Omental fat pad (tissue), 4 donors: ENCODE data around the gene DHRS7B. TPM values are rescaled to one million over a fixed set of nuclear protein-coding genes. Genes with fewer than 3 reads are reported as not detected.

Source experiments
- ATAC-seq: fragments of 150-250 bp; one replicate; pipeline ENCODE4 v1.9.1; 2016; ENCODE audit warnings: mild to moderate bottlenecking, moderate library complexity; ENCODE audit not compliant: low FRiP score
- DNase-seq: peaks from one replicate; pipeline ENCODE4 v3.0.0-alpha.2; 2019; ENCODE audit warnings: low spot score
- CTCF ChIP-seq, 3 donors: fragments of 450-650 bp; IDR thresholded peaks; one replicate each; pipeline ENCODE4 v1.5.1; 2016 to 2017; ENCODE audit warnings: antibody characterized with exemption in 3 of 3, mild to moderate bottlenecking in 3 of 3, moderate library complexity in 2 of 3
- total RNA-seq, 4 donors: library from RNA; depleted of rRNA; stranded (reverse); fragments of >200 nt; gene quantifications; one replicate each; pipeline ENCODE4 v1.1.0, GENCODE V29; 2016

The DHRS7B gene
- total RNA-seq, 4 donors from 2014 or later, result 33.6 to 55.6 (median 46.5) TPM

GRCh38 chr17:21089145-21089544 lies 37.6 kb upstream of the DHRS7B start:
- ATAC-seq (no peak), DNase-seq (no peak)
- no peak for TF ChIP-seq CTCF (IDR thresholded peaks at IDR 0.05)

- DNase-seq (no peak), ATAC-seq (no peak)
These were observed 36.5 kb upstream of the DHRS7B start for GRCh38 chr17:21089933-21090901.

GRCh38 chr17:21090902-21091618 lies 35.7 kb upstream of the DHRS7B start:
- TF ChIP-seq CTCF (IDR thresholded peaks at IDR 0.05), result no peak
- no peak for DNase-seq
- ATAC-seq, result no peak

More at GRCh38 chr17:21089933-21090901, 36.5 kb upstream of the DHRS7B start:
- no peak for TF ChIP-seq CTCF (IDR thresholded peaks at IDR 0.05)

GRCh38 chr17:21094298-21094704 lies 32.5 kb upstream of the DHRS7B start:
- DNase-seq, result no peak
- no peak for TF ChIP-seq CTCF (IDR thresholded peaks at IDR 0.05)
- ATAC-seq, result no peak

- DNase-seq (no peak), ATAC-seq (no peak)
- no peak for TF ChIP-seq CTCF (IDR thresholded peaks at IDR 0.05)
These were observed 31.0 kb upstream of the DHRS7B start for GRCh38 chr17:21095735-21096134.

GRCh38 chr17:21096874-21097273 lies 29.9 kb upstream of the DHRS7B start:
- TF ChIP-seq CTCF (IDR thresholded peaks at IDR 0.05), result no peak
- DNase-seq, result no peak
- ATAC-seq, result no peak
